ENCODE data around the gene GALNTL6.

GALNTL6 gene

DNA sequence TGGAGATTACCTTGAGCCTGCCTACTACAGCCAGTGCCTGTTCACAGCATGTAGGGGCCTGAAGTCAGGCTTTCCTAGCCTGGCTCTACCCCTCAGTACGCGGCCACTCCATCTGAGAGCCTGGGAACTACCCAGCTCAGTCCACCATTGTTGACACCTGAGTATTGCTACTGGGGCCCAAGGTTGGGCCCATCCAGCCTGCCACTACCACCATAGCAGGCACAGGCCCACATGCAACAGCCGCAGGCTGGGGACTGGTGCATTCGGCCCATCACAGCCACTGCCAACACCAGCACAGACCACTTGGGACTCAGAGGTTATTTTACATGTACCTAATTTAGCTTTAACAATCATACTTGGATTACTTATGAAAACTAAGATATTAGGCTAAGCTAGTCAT lies 314.0 kb downstream of the GALNTL6 start:
- DNase-seq = no peak

DNA sequence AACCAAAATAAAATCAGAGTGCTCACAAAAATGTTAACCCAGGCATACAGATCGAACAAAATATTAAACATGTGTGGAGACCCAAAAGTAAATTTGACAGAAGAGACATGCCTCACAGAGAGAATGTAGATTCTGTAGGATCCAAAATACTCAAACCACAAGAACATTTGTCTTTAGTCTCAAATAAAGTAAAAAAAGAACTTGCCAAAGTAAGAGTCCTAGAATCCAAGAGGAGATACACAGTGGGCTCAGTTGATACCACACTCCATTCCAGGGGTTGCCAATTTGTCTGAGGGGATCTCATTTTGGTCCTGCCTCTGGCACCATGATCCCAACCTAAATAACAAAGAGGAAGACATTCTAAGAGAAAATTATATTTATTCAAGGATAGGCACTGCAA lies 316.4 kb downstream of the GALNTL6 start:
- no peak for DNase-seq

DNA sequence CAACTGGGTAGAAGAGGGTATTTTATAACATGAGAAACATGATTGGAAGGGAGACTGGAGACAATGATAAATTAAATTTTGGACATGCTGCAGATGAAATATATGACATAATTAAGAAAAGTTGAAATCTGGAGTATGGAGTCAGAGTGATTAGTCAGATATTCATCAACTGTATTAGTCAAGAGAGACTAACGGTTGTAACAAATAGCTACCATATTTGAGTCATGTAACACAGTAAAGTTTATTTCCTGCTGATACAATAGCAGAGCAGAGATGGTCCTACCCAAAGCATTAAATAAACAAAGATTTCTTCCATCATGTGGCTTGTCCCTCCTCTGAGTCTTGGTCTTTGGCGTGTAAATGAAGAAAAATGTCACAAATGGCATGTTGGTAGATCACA lies 321.3 kb downstream of the GALNTL6 start:
- no peak for DNase-seq

DNA sequence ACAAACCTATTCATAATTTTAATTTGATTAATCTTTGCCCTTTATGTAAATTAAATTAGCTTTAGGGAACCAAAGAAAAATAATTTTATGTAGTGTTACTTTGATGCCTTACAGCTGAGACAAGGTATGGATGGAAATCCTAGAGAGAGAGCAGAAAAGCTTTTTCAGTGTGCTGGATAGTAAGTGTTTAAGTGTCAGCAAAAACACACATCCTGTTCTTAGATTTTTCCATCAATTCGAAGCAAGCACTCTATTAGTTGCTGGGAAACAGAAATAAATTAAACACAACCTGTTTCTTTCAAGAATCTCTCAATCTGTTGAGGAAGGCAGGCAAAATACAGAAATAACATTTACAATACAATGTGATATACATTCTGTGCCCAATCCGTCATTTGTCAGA lies 327.8 kb downstream of the GALNTL6 start:
- DNase-seq = no peak

DNA sequence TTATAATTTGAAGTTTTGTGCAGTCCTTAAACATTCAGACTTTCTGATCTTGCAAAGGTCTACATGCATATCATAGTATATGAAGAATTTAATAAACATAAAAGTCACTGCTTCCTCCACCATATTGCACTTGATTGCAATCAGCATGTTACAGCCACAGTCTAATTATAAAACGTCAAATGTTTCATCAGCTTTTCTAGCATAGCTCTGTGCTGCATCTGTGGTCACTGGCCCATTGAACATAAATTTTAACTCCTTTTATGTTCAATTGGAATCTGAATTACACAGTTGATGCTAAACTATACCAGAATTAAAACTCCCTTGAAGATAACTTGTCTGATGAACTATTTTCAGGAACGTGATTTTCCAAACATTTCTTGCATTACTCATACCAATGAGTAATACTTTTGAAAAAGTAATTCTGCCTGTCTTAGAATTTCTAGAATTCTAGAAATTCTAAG lies 329.1 kb downstream of the GALNTL6 start:
- DNase-seq = no peak

DNA sequence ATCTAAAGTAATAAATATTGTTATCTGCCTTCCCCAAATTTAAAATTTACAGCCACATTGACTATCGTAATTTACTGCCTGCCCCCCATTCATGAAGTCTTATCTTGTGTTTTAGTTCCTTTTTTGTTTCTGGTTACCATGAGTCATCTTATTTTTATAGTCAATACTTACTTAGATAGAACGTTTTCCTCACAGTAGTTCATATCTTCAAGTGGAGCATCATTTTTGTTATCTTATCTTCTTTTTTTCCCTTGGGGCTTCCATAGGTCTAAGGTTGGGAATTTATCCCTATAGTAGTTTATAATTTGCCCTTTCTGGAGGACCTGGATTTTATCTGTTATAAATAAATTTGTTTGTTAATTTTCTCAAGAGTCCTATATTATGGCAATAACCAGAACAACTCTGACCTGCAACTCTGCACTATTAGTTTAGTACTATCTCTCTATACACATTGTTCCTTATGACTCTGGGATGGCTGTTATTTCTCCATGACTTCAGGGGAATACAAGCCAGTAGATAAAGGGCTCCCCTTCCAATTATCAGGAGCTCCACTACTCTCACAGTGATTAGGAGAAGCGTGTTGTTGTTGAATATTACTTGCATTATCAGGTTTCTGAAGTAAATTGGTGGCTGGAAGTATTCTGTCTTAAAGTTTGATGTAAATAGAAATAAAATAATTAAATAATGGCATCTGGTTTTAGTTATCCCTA lies 330.6 kb downstream of the GALNTL6 start:
- DNase-seq = no peak

DNA sequence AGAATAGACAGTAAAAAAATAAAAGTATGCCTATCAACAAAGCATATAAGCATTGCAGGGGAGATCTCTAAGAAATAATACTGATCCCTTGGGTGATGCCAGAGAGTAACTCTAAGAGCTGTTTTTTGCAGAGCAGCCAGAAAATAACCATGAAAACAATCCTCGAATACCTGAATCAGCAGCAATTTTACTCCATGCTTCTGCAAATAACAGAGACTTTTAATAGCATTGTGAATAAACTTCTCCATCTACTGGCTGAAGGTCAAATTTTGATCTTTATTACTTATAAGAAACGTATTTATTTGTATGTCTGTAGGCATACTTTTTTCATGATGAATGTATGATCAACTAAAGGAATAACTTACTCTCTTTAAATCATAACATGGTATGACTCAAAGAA lies 334.5 kb downstream of the GALNTL6 start:
- no peak for DNase-seq

DNA sequence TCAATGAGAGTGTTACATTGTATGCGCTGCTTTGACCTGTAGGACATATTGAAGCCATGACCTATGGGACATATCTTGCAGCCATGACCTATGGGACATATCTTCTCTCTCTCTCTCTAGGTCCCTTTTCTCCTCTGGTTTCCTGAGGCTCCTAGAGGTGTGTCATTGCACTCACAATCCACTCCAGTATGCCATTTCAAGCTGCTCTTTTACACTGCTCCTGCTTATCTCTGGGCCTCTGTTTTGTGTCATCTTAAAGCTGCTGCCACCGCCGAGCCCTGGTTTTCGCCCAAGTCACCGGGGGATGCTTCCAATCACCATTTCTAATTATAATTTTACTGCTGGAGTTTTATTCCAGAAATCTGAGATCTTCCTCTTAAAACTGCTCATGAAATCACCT lies 336.1 kb downstream of the GALNTL6 start:
- no peak for DNase-seq

DNA sequence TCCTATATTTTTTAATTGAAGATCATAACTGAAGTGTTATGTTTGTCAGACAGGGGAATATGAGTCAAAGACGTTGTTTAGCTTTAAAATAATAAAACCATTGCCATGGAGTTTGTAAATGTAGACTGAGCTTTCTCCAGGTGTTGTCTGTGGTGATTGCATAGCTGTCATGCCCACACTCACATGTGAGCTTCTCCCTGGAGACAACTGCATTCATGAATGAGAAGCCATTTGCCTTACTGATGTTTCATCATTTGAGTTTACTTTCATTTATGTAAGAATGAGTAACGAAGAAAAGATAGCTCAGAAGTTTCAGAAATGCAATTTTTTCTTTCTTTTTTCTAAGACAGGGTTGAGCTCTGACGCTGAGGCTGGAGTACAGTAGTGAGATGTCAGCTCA lies 339.1 kb downstream of the GALNTL6 start:
- DNase-seq = no peak

DNA sequence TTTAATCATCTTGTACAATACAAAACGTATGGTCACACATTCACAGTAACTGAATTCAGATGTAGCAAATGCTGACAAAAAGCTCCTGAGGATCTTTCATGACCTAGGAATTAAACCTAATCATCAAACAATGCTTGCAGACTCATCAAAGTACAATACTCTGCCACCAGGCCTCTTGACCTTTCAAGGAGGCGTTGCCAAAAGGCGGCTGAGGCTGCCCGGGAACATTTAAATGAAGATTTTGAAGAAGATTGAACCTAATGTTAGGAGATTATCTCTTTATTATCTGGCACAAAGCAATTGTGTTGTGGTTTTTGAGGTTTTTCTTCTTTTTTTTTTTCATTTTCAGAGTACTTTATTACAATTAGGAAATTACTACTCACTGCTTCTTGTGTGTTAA lies 340.5 kb downstream of the GALNTL6 start:
- no peak for DNase-seq

DNA sequence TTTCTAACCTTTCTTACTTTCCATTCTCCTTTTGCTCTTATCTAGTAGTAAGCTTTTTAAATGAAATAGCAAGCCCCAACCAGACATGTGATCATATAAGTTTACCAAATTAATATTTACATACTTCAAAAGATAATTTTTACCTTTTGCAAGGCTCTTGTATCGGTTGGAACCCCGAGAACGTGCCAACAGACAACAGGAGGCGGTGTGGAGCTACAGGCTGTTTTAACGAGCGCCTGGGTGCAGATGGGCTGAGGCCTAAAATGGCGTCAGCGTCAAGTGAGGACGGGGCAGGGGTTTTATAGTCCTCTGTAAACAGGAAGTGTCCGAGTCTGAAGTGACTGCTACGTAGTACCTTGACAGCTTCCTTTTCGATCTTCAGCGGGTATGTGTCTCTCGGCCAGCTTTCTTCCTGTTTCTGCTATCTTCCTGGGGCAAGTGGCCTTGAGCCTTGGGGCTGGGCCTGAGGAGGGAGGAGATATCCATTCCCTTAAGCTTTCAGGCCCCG lies 342.7 kb downstream of the GALNTL6 start:
- no peak for DNase-seq

DNA sequence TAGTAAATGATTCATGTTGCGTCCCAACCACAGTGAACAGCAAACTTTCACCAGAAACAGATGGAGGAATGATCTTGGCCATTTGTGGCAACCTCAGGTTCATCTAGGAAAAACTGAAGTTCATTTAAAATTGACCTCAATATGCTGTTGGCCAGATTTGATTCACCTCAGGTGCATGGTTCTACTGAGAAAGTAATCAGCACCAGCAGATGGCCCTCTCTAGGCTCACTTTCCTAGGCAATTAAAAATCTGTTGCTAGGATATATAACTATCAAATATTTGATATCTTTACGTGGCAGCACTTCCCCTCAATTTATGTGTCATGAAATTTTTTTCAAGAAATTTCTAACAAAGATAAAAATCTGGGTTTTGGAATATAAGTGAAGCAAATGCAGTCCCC lies 344.7 kb downstream of the GALNTL6 start:
- no peak for DNase-seq

DNA sequence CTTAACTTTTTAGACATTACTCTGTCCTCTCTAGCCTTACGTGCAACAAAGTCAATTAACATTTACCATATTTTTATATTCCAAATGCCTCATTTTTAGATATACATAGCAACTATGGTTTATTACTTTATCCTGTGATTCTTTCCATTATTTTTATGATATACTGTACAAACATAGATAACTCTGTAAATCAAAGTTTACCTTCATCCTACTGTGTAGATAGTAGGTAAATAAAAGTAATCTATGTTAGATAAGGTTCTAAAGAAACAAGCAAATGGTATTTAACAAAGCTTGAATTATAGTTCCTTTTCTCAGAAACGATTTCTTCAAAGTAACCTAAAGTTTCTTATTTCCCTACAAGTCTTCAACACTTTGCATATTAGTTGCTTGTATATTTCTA lies 350.0 kb downstream of the GALNTL6 start:
- no peak for DNase-seq

DNA sequence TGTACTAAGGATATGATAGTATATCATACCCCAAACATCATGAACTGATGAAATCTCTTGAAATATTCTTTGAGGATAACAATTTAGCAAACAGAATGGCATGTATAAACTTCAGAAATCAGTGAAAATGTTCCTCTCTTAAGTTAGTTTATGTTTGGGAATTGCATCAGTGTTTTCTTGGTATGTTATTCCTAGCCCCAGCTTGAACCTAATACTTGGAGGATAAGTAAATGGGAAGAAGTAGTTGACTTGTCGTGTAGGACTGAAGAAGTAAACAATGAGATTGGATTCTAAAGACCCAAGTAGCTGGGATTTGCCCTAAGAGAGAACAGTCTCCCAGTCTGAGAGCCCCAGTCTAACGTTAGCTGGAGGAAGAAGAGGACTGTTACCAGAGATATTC lies 355.7 kb downstream of the GALNTL6 start:
- DNase-seq = no peak

DNA sequence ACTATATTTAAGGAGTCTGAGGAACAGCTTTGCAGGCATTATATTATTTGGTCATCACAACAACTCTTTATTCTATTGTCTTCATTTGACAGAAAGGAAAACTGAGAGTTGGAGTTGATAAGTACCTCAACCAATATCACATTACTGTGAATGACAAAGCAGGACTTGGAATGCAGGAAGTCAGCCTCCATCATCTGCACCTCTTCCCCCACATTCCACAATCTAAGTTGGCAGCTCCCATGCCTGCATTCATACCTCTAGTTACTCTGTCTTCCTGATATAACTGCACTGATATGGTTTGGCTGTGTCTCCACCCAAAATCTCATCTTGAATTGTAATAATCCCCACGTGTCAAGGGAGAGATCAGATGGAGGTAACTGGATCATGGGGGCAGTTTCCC lies 356.7 kb downstream of the GALNTL6 start:
- DNase-seq = no peak

DNA sequence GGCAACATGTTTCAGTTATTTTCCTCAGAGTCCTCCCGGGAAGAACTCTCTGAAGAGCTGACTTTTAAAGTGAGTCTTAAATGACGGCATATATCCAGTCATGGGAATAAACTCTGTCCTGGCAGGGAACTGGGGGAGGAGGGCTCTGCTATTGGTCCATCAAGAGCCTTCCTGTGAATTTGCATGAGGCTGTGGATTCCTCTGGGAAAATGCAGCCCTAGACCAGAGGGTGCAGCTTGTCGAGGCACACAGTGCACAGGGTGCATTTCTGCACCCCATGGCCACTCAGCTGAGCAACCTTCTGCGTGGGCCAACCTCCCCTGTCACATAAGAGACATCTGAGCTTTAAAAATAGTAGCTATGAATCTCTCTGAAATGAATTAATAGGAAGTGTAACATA lies 360.0 kb downstream of the GALNTL6 start:
- DNase-seq = no peak

DNA sequence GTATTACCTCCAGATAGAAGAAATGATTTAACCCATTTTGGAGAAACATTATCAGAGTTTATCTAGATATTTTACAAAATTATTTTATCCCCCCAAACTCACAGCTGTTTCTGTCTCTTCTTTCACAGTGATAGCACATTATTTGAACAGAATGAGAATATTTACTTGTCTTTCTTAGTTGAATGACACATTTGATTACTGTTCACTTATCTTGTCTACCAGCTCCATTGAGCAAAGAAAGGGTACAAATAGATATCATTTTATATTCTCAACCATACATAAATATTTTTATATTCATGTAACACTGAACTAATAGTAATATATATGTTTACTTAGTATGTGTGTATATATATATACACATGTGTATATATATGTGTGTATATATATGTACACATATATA lies 364.2 kb downstream of the GALNTL6 start:
- no peak for DNase-seq

DNA sequence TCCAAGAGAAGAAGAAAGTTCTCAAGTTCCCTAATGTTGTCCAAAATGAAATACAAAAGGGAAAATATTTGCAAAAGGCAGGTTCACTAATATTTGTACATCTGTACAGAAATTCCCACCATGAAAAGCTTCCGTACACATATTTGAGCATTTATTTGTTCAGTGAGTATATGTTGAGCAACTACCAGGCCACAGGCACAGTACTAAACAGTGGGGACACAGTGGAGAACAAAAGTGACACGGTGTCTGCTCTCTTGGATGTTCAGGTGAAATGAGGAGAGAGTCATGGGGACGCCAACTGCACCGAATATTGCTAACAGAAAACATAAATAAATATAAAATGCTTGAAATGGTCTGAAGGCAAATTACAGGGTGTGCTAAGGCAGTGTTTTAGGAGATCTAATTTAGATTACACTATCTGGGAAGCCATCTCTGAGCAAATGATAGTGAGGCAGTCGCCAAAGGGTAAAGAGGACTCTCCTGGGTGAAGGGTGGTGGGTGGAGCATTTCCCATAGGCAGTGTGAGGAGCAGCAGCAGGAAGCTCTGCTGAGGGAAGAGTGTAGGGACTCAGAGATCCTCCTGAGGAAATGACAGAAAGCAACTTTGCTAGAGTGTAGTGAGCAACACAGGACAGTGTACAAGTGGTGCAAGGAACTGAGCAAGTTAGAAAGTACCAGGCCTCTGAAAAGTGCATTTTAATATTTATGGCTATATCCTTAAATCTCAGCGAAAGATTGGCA lies 375.2 kb downstream of the GALNTL6 start:
- no peak for DNase-seq

DNA sequence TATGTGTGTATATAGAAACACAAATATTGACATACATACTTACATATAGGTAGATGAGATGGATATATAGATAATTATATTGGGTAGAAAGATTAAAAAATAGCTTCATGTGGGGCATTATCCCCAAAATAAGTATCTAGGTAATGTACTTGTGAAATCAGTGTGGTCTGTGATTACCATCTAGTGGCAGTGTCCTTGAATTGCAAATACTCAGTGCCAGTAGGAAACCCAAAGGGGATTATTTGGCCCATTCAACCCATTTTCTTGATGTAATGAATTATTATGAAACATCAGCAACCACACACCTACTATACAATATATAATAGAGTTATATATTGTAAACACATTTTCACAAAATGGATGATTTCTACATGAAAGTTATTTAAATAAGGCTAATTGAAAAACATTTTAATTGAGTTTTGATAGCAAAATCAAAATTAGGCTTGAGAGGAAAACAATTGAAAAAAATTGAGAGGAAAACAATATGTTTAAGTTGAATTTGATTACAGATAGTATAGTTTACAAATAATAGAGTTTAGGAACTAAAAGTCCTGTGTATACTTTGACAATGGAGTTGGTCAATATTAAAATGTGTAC lies 389.4 kb downstream of the GALNTL6 start:
- DNase-seq = no peak

DNA sequence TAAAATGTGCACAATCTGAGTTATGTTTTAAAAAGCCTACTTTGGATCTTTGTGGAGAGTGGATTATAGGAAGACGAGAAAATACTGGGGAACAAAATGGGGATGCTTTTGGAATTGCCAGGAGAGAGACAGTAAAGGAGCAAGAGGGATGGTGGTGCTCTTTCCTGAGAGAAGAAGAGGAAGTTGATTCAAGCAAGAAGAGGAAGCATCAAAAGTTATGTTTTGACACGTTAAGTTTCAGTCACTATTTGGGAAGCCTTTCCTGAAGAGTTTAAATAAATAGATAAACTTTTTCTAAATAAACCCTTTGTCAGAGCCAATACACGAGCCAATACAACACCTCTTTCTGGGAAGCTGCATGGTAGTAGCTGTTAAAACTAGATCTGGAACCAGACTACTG lies 394.1 kb downstream of the GALNTL6 start:
- no peak for DNase-seq

DNA sequence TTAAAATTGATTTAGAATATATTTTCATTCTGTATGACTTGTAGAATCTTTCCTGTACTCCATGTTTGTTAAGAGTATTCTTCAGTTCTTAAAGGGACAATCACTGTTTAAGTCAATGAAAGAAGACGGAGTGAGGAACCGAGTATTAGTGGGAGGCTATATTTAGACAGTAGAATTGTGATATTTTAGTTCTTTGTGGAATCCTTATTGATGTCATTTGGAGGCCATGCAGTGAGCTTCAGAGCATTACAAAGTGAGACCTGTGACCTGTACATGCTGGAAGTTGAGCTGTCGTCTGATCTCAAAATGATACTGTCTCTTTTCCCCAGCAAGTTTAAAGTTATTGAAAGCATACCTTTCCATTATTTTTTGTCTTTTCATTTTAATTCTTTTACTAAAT lies 394.7 kb downstream of the GALNTL6 start:
- no peak for DNase-seq

DNA sequence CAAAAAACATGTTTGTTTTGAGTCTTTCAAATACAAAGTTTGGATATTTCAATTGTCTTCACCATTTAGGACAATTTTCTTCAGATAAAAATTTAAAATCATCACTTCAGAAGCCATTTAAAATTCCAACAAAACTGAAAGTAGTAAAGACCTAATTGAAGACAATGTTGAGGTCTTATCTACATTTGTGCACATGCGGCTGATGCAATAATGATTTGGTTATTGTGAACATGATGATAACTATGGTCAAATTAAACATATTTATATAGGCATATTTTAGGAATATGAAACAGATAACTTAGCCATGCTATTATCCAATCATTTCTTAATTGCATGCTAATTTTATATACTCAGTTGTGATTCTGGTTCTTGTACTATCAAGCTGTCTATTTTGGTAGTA lies 407.5 kb downstream of the GALNTL6 start:
- no peak for DNase-seq

DNA sequence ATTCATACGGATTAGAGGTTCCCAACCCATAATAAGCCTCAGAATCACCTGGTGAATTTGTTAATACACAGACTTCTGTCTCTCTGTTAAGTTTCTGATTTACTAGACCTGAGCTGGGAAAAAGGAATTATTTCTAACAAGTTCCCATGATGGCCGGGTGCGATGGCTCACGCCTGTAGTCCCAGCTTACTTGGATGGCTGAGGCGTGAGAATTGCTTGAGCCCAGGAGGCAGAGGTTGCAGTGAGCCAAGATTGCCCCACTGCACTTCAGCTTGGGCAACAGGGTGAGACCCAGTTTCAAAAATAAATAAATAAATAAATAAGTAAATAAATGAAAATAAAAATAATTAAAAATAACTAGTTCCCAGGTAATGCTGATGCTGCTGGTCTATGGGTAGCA lies 412.3 kb downstream of the GALNTL6 start:
- no peak for DNase-seq

DNA sequence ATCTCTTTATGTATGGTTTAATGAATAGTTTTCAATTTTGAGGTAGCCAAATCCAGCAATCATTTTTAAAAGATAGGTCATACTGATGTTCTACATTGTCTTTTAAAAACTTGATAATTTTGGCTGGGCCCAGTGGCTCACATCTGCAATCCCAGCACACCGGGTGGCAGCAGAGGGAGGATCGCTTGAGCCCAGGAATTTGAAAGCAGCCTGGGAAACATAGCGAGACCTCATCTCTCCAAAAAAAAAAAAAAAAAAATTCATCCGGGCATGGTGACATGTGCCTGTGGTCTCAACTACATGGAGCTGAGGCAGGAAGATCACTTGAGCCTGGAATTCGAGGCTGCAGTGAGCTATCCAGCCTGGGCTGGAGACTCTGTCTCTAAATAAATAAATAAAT lies 419.8 kb downstream of the GALNTL6 start:
- no peak for DNase-seq

Data from GOT3 (cell line).